Lung microvascular endothelial cell (primary cell): ENCODE results near the gene GPR180. TPM values are rescaled to one million over a fixed set of nuclear protein-coding genes. Genes with fewer than 3 reads are reported as not detected.

Experiments used
- total RNA-seq: library from RNA; depleted of rRNA; stranded (reverse); fragments of >200 nt; gene quantifications from 2 replicates; pipeline ENCODE4 v1.2.1, GENCODE V29; 2014

GPR180 gene
- total RNA-seq, 1 donor from 2014 or later: 8.5 TPM

Other genes starting within 250 kb of the GPR180 start
- not detected in 2 replicates for gene DCT, start 122.2 kb upstream of the GPR180 start, total RNA-seq
- 6.3 and 9.5 TPM in 2 replicates for gene TGDS, start 5.7 kb upstream of the GPR180 start, total RNA-seq
- gene SOX21, start 110.7 kb downstream of the GPR180 start, total RNA-seq: 0.22 and 0.79 TPM in 2 replicates